Measurements from ENCODE around the gene HMGB4. TPM values are rescaled to one million over a fixed set of nuclear protein-coding genes. Genes with fewer than 3 reads are reported as not detected.

HMGB4 gene
- total RNA-seq, result 100 to 1,000 TPM; 237 to 622 TPM
- 687 TPM for polyA plus RNA-seq (ENCODE audit: insufficient read depth, low read depth, low replicate concordance)
- long read RNA-seq, donor 1, result 0 reads
- long read RNA-seq, donor 2, result 0 reads

- H3K4me3 ChIP-seq, result no peak within 1 kb of the TSS
- no peaks in the 10 kb centered on the region for H3K27me3 ChIP-seq
- WGBS, 2 donors, result 93 to 97% methylated on average over 3 of the region's 3 CpGs
- intact Hi-C loops (cut with DNase I; ENCODE audit: low total_unique reads), result no loop called here
- H3K36me3 ChIP-seq (ENCODE audit: low read depth, missing control alignments), result no peaks in the 10 kb centered on the region
- TF ChIP-seq POLR2A (IDR thresholded peaks at IDR 0.05) (no peak), CTCF (IDR thresholded peaks at IDR 0.05) (no peak)
- no peaks in the 10 kb centered on the region for H3K4me1 ChIP-seq
- DNase-seq, result no peak
- no peak within 1 kb of the TSS for H3K27ac ChIP-seq
- H3K9me3 ChIP-seq, result no peaks in the 10 kb centered on the region
These were observed at the start of gene HMGB4 for GRCh38 chr1:33863779-33864178. Gene HMGB4, plus strand, starts transcription at chr1:33864079. Its CDS starts 113 bp downstream, at chr1:33864192.

- 87 to 90% methylated on average over 2 of the region's 2 CpGs for WGBS, 2 donors
- Histone ChIP-seq H3K4me3 (no peak overlapping the region), H3K9me3 (no peaks in the 10 kb centered on the region), H3K27ac (no peak overlapping the region), H3K4me1 (no peaks in the 10 kb centered on the region), H3K27me3 (no peaks in the 10 kb centered on the region), H3K36me3 (ENCODE audit: low read depth, missing control alignments) (no peaks in the 10 kb centered on the region)
- intact Hi-C loops (cut with DNase I; ENCODE audit: low total_unique reads), result no loop called here
- no peak for DNase-seq
- TF ChIP-seq CTCF (IDR thresholded peaks at IDR 0.05), result no peak
- TF ChIP-seq POLR2A (IDR thresholded peaks at IDR 0.05), result no peak
These were observed 49.7 kb upstream of the HMGB4 start for GRCh38 chr1:33814166-33814565.

- no peak for TF ChIP-seq CTCF (IDR thresholded peaks at IDR 0.05)
- TF ChIP-seq POLR2A (IDR thresholded peaks at IDR 0.05), result no peak
- no peak for DNase-seq
- Histone ChIP-seq H3K36me3 (ENCODE audit: low read depth, missing control alignments) (no peaks in the 10 kb centered on the region), H3K4me3 (no peak overlapping the region), H3K9me3 (no peaks in the 10 kb centered on the region), H3K4me1 (no peaks in the 10 kb centered on the region), H3K27ac (no peak overlapping the region), H3K27me3 (no peaks in the 10 kb centered on the region)
- 83 to 84% methylated on average over 4 of the region's 4 CpGs for WGBS, 2 donors
- intact Hi-C loops (cut with DNase I; ENCODE audit: low total_unique reads), result no loop called here
These were observed 48.8 kb upstream of the HMGB4 start for GRCh38 chr1:33815061-33815460.

GRCh38 chr1:33818071-33818470 is 45.8 kb upstream of the HMGB4 start:
- DNase-seq, result no peak
- WGBS, 2 donors, result 91 to 93% methylated on average over 3 of the region's 3 CpGs
- Histone ChIP-seq H3K36me3 (ENCODE audit: low read depth, missing control alignments) (no peaks in the 10 kb centered on the region), H3K27me3 (no peaks in the 10 kb centered on the region), H3K9me3 (no peaks in the 10 kb centered on the region), H3K27ac (no peak overlapping the region), H3K4me3 (no peak overlapping the region), H3K4me1 (no peaks in the 10 kb centered on the region)
- no peak for TF ChIP-seq CTCF (IDR thresholded peaks at IDR 0.05)
- TF ChIP-seq POLR2A (IDR thresholded peaks at IDR 0.05), result no peak
- intact Hi-C loops (cut with DNase I; ENCODE audit: low total_unique reads), result no loop called here

GRCh38 chr1:33819290-33819912 is 44.5 kb upstream of the HMGB4 start:
- TF ChIP-seq POLR2A (IDR thresholded peaks at IDR 0.05), result no peak
- TF ChIP-seq CTCF (IDR thresholded peaks at IDR 0.05), result no peak
- Histone ChIP-seq H3K27me3 (no peaks in the 10 kb centered on the region), H3K9me3 (no peaks in the 10 kb centered on the region), H3K36me3 (ENCODE audit: low read depth, missing control alignments) (no peaks in the 10 kb centered on the region), H3K4me3 (no peak overlapping the region), H3K4me1 (no peaks in the 10 kb centered on the region), H3K27ac (no peak overlapping the region)
- intact Hi-C loops (cut with DNase I; ENCODE audit: low total_unique reads), result no loop called here
- 90 to 93% methylated on average over 10 of the region's 10 CpGs for WGBS, 2 donors
- DNase-seq, result no peak

Data from testis (tissue), 5 donors.